Measurements from ENCODE around the gene TMEM179.

Gene TMEM179

GRCh38 chr14:104652386-104652785, 47.8 kb upstream of the TMEM179 start:
- H3F3A ChIP-seq (ENCODE audit: control insufficient read depth, insufficient read depth): peaks cover 22% of the 10 kb centered on the region
- H3K27me3 ChIP-seq (ENCODE audit: control insufficient read depth, low read length): no peaks in the 10 kb centered on the region
- no peaks in the 10 kb centered on the region for H3K9me2 ChIP-seq (replicated peaks; ENCODE audit: control insufficient read depth, low read length)
- no peaks in the 10 kb centered on the region for H3K36me3 ChIP-seq (ENCODE audit: control insufficient read depth, low read length)
- H3K4me3 ChIP-seq (ENCODE audit: low read length): no peak overlapping the region
- no peaks in the 10 kb centered on the region for H3K79me2 ChIP-seq (ENCODE audit: control insufficient read depth, low read length)
- no peaks in the 10 kb centered on the region for H4K20me1 ChIP-seq (ENCODE audit: control insufficient read depth, insufficient read depth, low read depth, low read length)
- H3K9me3 ChIP-seq (ENCODE audit: control insufficient read depth, insufficient read depth, low read length): peaks cover 24% of the 10 kb centered on the region; the same call in 1 of the 2 replicates
- H3K4me2 ChIP-seq (ENCODE audit: low read length): no peak overlapping the region
- TF ChIP-seq CTCF (IDR thresholded peaks at IDR 0.05; ENCODE audit: low read depth, low read length, poor library complexity, severe bottlenecking) (no peak), EZH2phosphoT487 (IDR thresholded peaks at IDR 0.05; ENCODE audit: borderline replicate concordance, low read length) (no peak)
- H3K4me1 ChIP-seq (ENCODE audit: control insufficient read depth, low read length): peaks cover 44% of the 10 kb centered on the region
- H3K27ac ChIP-seq (ENCODE audit: low read depth, low read length): no peak overlapping the region

GRCh38 chr14:104651876-104652260, 47.3 kb upstream of the TMEM179 start:
- Histone ChIP-seq H3F3A (ENCODE audit: control insufficient read depth, insufficient read depth) (peaks cover 22% of the 10 kb centered on the region), H3K4me1 (ENCODE audit: control insufficient read depth, low read length) (peaks cover 41% of the 10 kb centered on the region), H3K4me3 (ENCODE audit: low read length) (no peak overlapping the region), H3K27ac (ENCODE audit: low read depth, low read length) (no peak overlapping the region), H3K27me3 (ENCODE audit: control insufficient read depth, low read length) (no peaks in the 10 kb centered on the region), H3K9me3 (ENCODE audit: control insufficient read depth, insufficient read depth, low read length) (peaks cover 24% of the 10 kb centered on the region; the same call in 1 of the 2 replicates), H3K79me2 (ENCODE audit: control insufficient read depth, low read length) (no peaks in the 10 kb centered on the region), H3K4me2 (ENCODE audit: low read length) (no peak overlapping the region), H3K9me2 (replicated peaks; ENCODE audit: control insufficient read depth, low read length) (no peaks in the 10 kb centered on the region), H4K20me1 (ENCODE audit: control insufficient read depth, insufficient read depth, low read depth, low read length) (no peaks in the 10 kb centered on the region), H3K36me3 (ENCODE audit: control insufficient read depth, low read length) (no peaks in the 10 kb centered on the region)
- no peak for TF ChIP-seq CTCF (IDR thresholded peaks at IDR 0.05; ENCODE audit: low read depth, low read length, poor library complexity, severe bottlenecking)
- no peak for TF ChIP-seq EZH2phosphoT487 (IDR thresholded peaks at IDR 0.05; ENCODE audit: borderline replicate concordance, low read length)

- H3K9me3 ChIP-seq (ENCODE audit: control insufficient read depth, insufficient read depth, low read length): peaks cover 24% of the 10 kb centered on the region; the same call in 1 of the 2 replicates
- H4K20me1 ChIP-seq (ENCODE audit: control insufficient read depth, insufficient read depth, low read depth, low read length): no peaks in the 10 kb centered on the region
- H3K79me2 ChIP-seq (ENCODE audit: control insufficient read depth, low read length): no peaks in the 10 kb centered on the region
- H3K4me2 ChIP-seq (ENCODE audit: low read length): peak overlapping the region; percentile 75
- TF ChIP-seq CTCF (IDR thresholded peaks at IDR 0.05; ENCODE audit: low read depth, low read length, poor library complexity, severe bottlenecking) (no peak), EZH2phosphoT487 (IDR thresholded peaks at IDR 0.05; ENCODE audit: borderline replicate concordance, low read length) (no peak)
- H3F3A ChIP-seq (ENCODE audit: control insufficient read depth, insufficient read depth): peaks cover 17% of the 10 kb centered on the region
- peaks cover 35% of the 10 kb centered on the region for H3K4me1 ChIP-seq (ENCODE audit: control insufficient read depth, low read length)
- H3K9me2 ChIP-seq (replicated peaks; ENCODE audit: control insufficient read depth, low read length): no peaks in the 10 kb centered on the region
- H3K36me3 ChIP-seq (ENCODE audit: control insufficient read depth, low read length): no peaks in the 10 kb centered on the region
- no peaks in the 10 kb centered on the region for H3K27me3 ChIP-seq (ENCODE audit: control insufficient read depth, low read length)
- no peak overlapping the region for H3K27ac ChIP-seq (ENCODE audit: low read depth, low read length)
- H3K4me3 ChIP-seq (ENCODE audit: low read length): no peak overlapping the region
These were observed 46.7 kb upstream of the TMEM179 start for GRCh38 chr14:104650981-104651875.

Measured in DOHH2 (cell line).